Ectodermal cell (in vitro differentiated cells): ENCODE data around the gene SPIB.

Source experiments
- H3K27ac ChIP-seq: 2 replicates; pipeline ENCODE4 v1.7.0; 2013; ENCODE audit warnings: mild to moderate bottlenecking, low read depth, low read length; ENCODE audit not compliant: insufficient read depth, poor library complexity, severe bottlenecking
- H3K27me3 ChIP-seq: 2 replicates; pipeline ENCODE4 v1.7.0; 2013; ENCODE audit warnings: mild to moderate bottlenecking, low read length; ENCODE audit not compliant: insufficient read depth, control insufficient read depth, poor library complexity, severe bottlenecking
- H3K36me3 ChIP-seq: one replicate; pipeline ENCODE4 v1.7.0; 2013; ENCODE audit warnings: low read length; ENCODE audit not compliant: control insufficient read depth, insufficient read depth
- H3K4me1 ChIP-seq: one replicate; pipeline ENCODE4 v1.7.0; 2013; ENCODE audit warnings: low read length; ENCODE audit not compliant: control insufficient read depth, insufficient read depth
- H3K4me3 ChIP-seq: 2 replicates; pipeline ENCODE4 v1.7.0; 2013; ENCODE audit warnings: low read depth, low read length, control low read depth; ENCODE audit not compliant: insufficient read depth
- H3K9me3 ChIP-seq: 2 replicates; pipeline ENCODE4 v1.7.0; 2013; ENCODE audit warnings: mild to moderate bottlenecking, low read length, moderate library complexity; ENCODE audit not compliant: control insufficient read depth
- WGBS, 2 experiments: methylation state at CpG; one replicate each; pipeline ENCODE4 v1.1.7; 2013; ENCODE audit warnings: missing lambda C conversion rate in 2 of 2; 5-methylcytosine and 5-hydroxymethylcytosine counted together

SPIB gene

GRCh38 chr19:50457300-50457699, 38.6 kb downstream of the SPIB start:
- Histone ChIP-seq H3K27me3 (no peaks in the 10 kb centered on the region), H3K9me3 (no peaks in the 10 kb centered on the region), H3K27ac (no peak overlapping the region), H3K4me3 (no peak overlapping the region), H3K36me3 (no peaks in the 10 kb centered on the region), H3K4me1 (no peaks in the 10 kb centered on the region)
- WGBS, 2 experiments: 89 to 94% methylated on average over 5 of the region's 5 CpGs

DNA sequence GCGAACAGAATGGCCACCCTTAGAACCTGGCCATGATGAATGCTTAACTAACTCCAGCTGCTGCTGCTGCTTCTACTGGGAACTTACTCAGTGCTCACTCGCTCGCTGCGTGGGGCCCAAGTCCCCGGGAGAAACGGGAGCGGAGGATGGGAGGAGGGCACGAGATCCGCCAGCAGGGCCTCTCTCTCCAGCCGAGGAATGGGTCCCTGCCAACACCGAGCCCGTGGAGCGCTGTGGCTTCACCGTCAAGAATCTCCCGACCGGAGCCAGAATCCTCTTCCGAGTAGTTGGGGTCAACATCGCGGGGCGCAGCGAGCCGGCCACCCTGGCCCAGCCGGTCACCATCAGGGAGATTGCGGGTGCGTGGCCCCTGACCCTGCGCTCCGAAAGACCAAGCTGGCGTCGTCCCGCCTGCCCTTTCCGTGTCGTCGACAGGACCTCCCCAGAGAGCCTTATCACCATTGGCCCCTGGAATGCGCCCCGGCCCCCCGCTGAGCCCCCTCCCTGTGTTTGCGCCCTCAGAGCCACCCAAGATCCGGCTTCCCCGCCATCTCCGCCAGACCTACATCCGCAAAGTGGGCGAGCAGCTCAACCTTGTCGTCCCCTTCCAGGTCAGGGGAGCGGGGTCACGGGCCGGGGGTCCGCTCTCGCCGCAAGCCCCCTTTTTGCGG, 39.8 kb downstream of the SPIB start:
- no peaks in the 10 kb centered on the region for H3K36me3 ChIP-seq
- H3K9me3 ChIP-seq: no peaks in the 10 kb centered on the region
- H3K27ac ChIP-seq: no peak overlapping the region
- WGBS, 2 experiments: 85 to 86% methylated on average over 50 of the region's 50 CpGs
- H3K4me3 ChIP-seq: no peak overlapping the region
- no peaks in the 10 kb centered on the region for H3K4me1 ChIP-seq
- H3K27me3 ChIP-seq: no peaks in the 10 kb centered on the region

DNA sequence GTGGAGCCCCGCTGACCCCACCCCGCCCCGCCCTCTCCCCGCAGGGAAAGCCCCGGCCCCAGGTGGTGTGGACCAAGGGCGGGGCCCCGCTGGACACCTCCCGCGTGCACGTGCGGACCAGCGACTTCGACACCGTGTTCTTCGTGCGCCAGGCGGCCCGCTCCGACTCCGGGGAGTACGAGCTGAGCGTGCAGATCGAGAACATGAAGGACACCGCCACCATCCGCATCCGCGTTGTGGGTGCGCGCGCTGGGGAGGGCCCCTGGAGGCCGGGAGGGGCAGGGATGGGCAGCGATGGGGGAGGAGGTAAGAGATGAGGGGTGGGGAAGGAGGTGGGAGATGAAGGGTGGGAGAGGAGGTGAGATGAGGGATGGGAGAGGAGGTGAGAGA, 40.3 kb downstream of the SPIB start:
- 91 to 92% methylated on average over 32 of the region's 32 CpGs for WGBS, 2 experiments
- Histone ChIP-seq H3K9me3 (no peaks in the 10 kb centered on the region), H3K36me3 (no peaks in the 10 kb centered on the region), H3K4me1 (no peaks in the 10 kb centered on the region), H3K27me3 (no peaks in the 10 kb centered on the region), H3K27ac (no peak overlapping the region), H3K4me3 (no peak overlapping the region)

- H3K9me3 ChIP-seq: no peaks in the 10 kb centered on the region
- H3K27ac ChIP-seq: no peak overlapping the region
- no peaks in the 10 kb centered on the region for H3K27me3 ChIP-seq
- 81 to 86% methylated on average over 1 of the region's 1 CpG for WGBS, 2 experiments
- no peak overlapping the region for H3K4me3 ChIP-seq
- H3K36me3 ChIP-seq: no peaks in the 10 kb centered on the region
- no peaks in the 10 kb centered on the region for H3K4me1 ChIP-seq
Measured at GRCh38 chr19:50459638-50460037, 40.9 kb downstream of the SPIB start.

DNA sequence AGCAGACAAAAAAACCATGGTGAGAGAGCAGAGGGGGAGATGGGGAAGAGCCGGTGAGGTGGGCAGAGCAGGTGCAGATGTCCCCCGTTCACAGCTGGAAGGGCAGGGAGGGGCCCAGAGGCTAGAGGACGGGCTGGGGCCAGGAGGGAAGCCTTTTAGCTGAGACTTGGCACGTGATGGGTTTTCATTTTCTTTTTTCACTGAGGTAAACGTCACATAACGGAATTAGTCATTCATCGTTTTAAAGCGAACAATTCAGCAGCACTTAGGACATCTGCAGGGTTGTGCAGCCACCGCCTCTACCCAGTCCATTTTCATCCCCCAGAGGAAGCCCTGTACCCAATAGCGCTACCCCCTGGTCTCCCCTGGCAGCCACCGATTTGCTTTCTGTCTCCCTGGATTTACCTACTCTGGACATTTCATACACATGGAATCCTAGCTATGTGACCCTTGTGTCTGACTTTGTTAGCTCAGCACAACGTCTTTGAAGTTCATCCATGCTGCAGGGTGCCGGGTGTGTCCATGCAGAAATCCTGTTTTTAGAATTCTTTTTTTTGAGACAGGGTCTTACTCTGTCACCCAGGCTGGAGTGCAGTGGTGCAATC, 41.5 kb downstream of the SPIB start:
- Histone ChIP-seq H3K36me3 (no peaks in the 10 kb centered on the region), H3K27me3 (no peaks in the 10 kb centered on the region), H3K27ac (no peak overlapping the region), H3K9me3 (no peaks in the 10 kb centered on the region), H3K4me3 (no peak overlapping the region), H3K4me1 (no peaks in the 10 kb centered on the region)
- WGBS, 2 experiments: 75 to 81% methylated on average over 13 of the region's 13 CpGs

DNA sequence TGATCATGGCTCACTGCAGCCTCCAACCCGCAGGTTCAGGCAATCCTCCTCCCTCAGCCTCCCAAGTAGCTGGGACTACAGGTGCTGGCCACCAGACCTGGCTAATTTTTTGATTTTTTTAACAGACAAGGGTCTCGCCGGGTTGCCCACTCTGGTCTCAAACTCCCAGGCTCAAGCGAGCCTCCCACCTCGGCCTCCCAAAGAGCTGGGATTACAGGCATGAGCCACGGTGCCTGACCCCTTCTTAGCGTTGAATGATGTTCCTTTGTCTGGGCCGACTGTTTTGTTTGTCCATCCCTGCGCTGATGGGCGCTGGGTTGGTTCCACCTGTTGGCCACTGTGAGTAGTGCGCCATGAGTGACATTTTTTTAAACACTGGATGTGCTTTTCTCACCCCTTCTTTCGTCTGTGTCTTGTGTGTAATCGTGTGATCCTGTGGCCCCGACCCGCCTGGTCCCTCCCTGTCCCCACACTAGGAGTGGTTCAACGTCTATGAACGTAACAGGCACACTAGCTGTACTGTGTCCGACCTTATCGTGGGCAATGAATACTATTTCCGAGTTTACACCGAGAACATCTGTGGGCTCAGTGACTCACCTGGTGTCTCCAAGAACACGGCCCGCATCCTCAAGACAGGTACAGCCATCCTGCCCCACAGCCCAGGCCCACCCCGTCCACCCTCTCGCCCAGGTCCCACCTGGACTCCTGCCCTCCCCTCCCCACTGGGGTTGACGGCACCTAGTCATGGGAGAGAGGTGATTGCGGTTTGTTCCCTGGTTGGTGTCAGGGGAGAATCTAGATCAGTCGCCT, 42.5 kb downstream of the SPIB start:
- Histone ChIP-seq H3K27me3 (no peaks in the 10 kb centered on the region), H3K9me3 (no peaks in the 10 kb centered on the region), H3K36me3 (no peaks in the 10 kb centered on the region), H3K27ac (no peak overlapping the region), H3K4me3 (no peak overlapping the region), H3K4me1 (no peaks in the 10 kb centered on the region)
- WGBS, 2 experiments: 42 to 46% methylated on average over 28 of the region's 28 CpGs

DNA sequence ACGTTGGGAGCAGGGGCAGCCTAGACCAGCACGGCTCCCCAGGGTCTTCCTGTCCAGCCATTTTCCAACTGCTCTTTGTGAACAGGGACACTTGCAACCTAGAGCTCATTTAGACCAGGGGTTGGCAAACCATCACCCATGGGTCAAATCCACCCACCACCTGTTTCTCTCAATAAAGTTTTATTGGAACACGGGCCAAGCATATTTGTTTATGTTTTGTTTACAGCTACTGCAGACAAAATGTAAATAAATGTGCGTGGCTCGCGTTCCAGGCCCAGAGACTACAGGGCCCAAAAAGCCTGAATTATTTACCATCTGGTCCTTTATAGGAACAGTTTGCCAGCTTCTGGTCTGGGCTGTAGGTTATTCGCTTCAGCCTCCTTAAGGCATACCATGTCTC, 44.2 kb downstream of the SPIB start:
- 85 to 88% methylated on average over 7 of the region's 7 CpGs for WGBS, 2 experiments

GRCh38 chr19:50464348-50464747, 45.6 kb downstream of the SPIB start:
- Histone ChIP-seq H3K4me3 (no peak overlapping the region), H3K27ac (no peak overlapping the region), H3K36me3 (no peaks in the 10 kb centered on the region), H3K27me3 (no peaks in the 10 kb centered on the region), H3K4me1 (no peaks in the 10 kb centered on the region), H3K9me3 (no peaks in the 10 kb centered on the region)
- 91% methylated on average over 19 of the region's 19 CpGs for WGBS, 2 experiments

More for the DNA sequence above, 44.2 kb downstream of the SPIB start:
- Histone ChIP-seq H3K4me1 (no peaks in the 10 kb centered on the region), H3K27me3 (no peaks in the 10 kb centered on the region), H3K4me3 (no peak overlapping the region), H3K27ac (no peak overlapping the region), H3K9me3 (no peaks in the 10 kb centered on the region), H3K36me3 (no peaks in the 10 kb centered on the region)

DNA sequence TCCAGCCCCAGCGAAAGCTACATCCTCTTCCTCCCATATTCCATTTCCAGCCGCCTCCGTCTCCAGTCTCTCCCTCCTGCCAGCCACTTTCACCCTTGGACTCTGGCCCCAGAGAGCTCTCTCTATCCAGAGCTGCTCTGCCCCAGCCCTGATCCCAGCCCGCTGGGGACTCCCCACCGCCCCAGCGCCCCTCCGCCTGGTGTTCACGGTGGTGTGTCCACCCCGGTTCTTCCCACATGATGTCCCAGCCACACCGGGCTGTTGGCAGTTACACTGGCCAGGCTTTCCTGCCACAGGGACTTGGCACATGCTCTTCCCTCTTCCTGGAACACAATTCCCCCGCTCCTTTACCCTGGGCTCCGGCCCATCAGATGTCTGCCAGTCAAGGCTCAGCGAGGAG, 46.3 kb downstream of the SPIB start:
- WGBS, 2 experiments: 94 to 95% methylated on average over 13 of the region's 13 CpGs

DNA sequence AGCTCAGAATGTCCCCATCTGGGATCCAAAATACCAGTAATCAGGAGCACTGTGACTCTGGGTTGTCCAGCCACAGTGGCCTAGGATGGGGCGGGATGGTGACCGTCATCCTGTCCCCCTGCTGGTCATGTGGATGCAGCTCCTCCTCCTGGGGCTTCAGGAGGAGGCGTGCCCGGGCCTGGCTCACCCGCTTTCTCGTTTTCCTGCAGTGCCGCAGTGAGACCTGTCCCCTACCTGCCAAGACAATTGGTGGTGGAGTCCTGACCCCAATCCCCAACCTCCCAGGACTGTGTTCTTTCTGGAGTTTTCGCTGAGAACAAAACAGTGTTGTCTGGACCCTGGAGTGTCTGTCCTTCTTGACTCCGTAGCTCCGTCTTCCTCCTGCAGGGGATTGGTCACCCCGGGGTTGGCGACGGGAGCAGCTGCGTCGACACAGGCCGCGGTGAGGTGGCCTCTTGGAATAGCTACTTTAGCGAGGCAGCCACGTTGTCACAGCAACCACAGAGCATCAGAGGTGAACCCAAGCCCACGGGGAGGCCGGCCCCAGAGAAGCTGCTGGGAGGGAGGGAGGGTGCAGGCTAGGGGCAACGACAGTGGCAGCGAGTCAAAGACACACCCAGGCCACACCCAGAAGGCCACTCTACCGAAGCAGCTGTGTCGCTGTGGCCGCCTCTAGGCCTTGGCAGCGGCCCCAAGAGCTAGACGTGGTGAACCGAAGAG, 47.4 kb downstream of the SPIB start:
- Histone ChIP-seq H3K36me3 (no peaks in the 10 kb centered on the region), H3K4me3 (no peak overlapping the region), H3K27me3 (no peaks in the 10 kb centered on the region), H3K4me1 (no peaks in the 10 kb centered on the region), H3K9me3 (no peaks in the 10 kb centered on the region), H3K27ac (no peak overlapping the region)
- WGBS, 2 experiments: 55 to 60% methylated on average over 29 of the region's 29 CpGs

More for the DNA sequence above, 46.3 kb downstream of the SPIB start:
- Histone ChIP-seq H3K36me3 (no peaks in the 10 kb centered on the region), H3K27ac (no peak overlapping the region), H3K4me1 (no peaks in the 10 kb centered on the region), H3K4me3 (no peak overlapping the region), H3K9me3 (no peaks in the 10 kb centered on the region), H3K27me3 (no peaks in the 10 kb centered on the region)
